Measurements from ENCODE around the gene ENO1. TPM values are rescaled to one million over a fixed set of nuclear protein-coding genes. Genes with fewer than 3 reads are reported as not detected.
"Not testable (repeated sequence)": the region's sequence is repeated elsewhere in the genome, so short reads cannot be mapped to it uniquely, and the experiment has no call there.

The ENO1 gene
- total RNA-seq, 4 donors from 2014 or later, result 202 to 407 (median 320) TPM

- in situ Hi-C loops (cut with MboI; ENCODE audit: low pct_ligation_motif_present in 1 of 4, low pct_unique_long_range_greater_than_20kb in 1 of 4, low sequenced_read_pairs in 3 of 4), result no loop called here
- peaks cover 0 to 34% (median 11%) of the 10 kb centered on the region in 4 donors for H3K4me1 ChIP-seq
- no peak overlapping the region for H3K4me3 ChIP-seq
- DNase-seq, result no peak
- TF ChIP-seq POLR2AphosphoS5 (IDR thresholded peaks at IDR 0.05) (no peak), EP300 (IDR thresholded peaks at IDR 0.05; ENCODE audit: low read depth) (no peak), CTCF (IDR thresholded peaks at IDR 0.05) (no peak), POLR2A (IDR thresholded peaks at IDR 0.05) (no peak)
- intact Hi-C loops (cut with DNase I; ENCODE audit: low total_unique reads), result no loop called here
- 40 to 58% methylated on average over 1 to 6 of the region's 6 CpGs for WGBS, 2 donors (ENCODE audit: low coverage in 1 of 2)
- H3K27me3 ChIP-seq, result no peaks in the 10 kb centered on the region
- H3K27ac ChIP-seq, result peak overlapping the region; percentile 51 to 70 (median 58)
- H3K36me3 ChIP-seq, result no peaks in the 10 kb centered on the region
- H3K9me3 ChIP-seq, result no peaks in the 10 kb centered on the region
Measured at GRCh38 chr1:8823295-8823664, 55.2 kb downstream of the ENO1 start.

- Histone ChIP-seq H3K36me3 (no peaks in the 10 kb centered on the region), H3K27me3 (no peaks in the 10 kb centered on the region), H3K27ac (peak overlapping the region; percentile 51 to 70 (median 58)), H3K4me3 (no peak overlapping the region), H3K9me3 (no peaks in the 10 kb centered on the region), H3K4me1 (peaks cover 0 to 36% (median 12%) of the 10 kb centered on the region in 4 donors)
- TF ChIP-seq CTCF (IDR thresholded peaks at IDR 0.05) (no peak), POLR2A (IDR thresholded peaks at IDR 0.05) (no peak), POLR2AphosphoS5 (IDR thresholded peaks at IDR 0.05) (peak in 2 of 3 donors; percentile 45 to 60)
- in situ Hi-C loops (cut with MboI; ENCODE audit: low pct_ligation_motif_present in 1 of 4, low pct_unique_long_range_greater_than_20kb in 1 of 4, low sequenced_read_pairs in 3 of 4) (no loop called here), intact Hi-C loops (cut with DNase I; ENCODE audit: low total_unique reads) (no loop called here)
- WGBS, 2 donors (ENCODE audit: low coverage in 1 of 2), result 54 to 100% methylated on average over 1 to 10 of the region's 10 CpGs
- no peak for DNase-seq
Measured at GRCh38 chr1:8822373-8823294, 55.9 kb downstream of the ENO1 start.

- TF ChIP-seq EP300 (IDR thresholded peaks at IDR 0.05; ENCODE audit: low read depth) (no peak), CTCF (IDR thresholded peaks at IDR 0.05) (no peak)
- Histone ChIP-seq H3K9me3 (no peaks in the 10 kb centered on the region), H3K36me3 (no peaks in the 10 kb centered on the region), H3K4me1 (peaks cover 0 to 40% (median 17%) of the 10 kb centered on the region in 4 donors), H3K4me3 (no peak overlapping the region), H3K27me3 (no peaks in the 10 kb centered on the region), H3K27ac (no peak overlapping the region)
- DNase-seq, result no peak
- in situ Hi-C loops (cut with MboI; ENCODE audit: low pct_ligation_motif_present in 1 of 4, low pct_unique_long_range_greater_than_20kb in 1 of 4, low sequenced_read_pairs in 3 of 4), result no loop called here
- intact Hi-C loops (cut with DNase I; ENCODE audit: low total_unique reads), result no loop called here
- 31 to 38% methylated on average over 2 of the region's 2 CpGs for WGBS, 2 donors (ENCODE audit: low coverage in 1 of 2)
Measured at GRCh38 chr1:8821084-8821483, 57.4 kb downstream of the ENO1 start.

GRCh38 chr1:8818789-8819188 is 59.7 kb downstream of the ENO1 start:
- Histone ChIP-seq H3K27ac (peak overlapping the region; percentile 96 to 97 (median 97)), H3K4me1 (peaks cover 0 to 57% (median 35%) of the 10 kb centered on the region in 4 donors)
- H3K9me3 ChIP-seq; H3K4me3 ChIP-seq; intact Hi-C loops (cut with DNase I; ENCODE audit: low total_unique reads); DNase-seq; H3K27me3 ChIP-seq; in situ Hi-C loops (cut with MboI; ENCODE audit: low pct_ligation_motif_present in 1 of 4, low pct_unique_long_range_greater_than_20kb in 1 of 4, low sequenced_read_pairs in 3 of 4); H3K36me3 ChIP-seq: not testable (repeated sequence)
- WGBS, 2 donors (ENCODE audit: low coverage in 1 of 2), result 74 to 86% methylated on average over 4 to 13 of the region's 13 CpGs
